IMR-90 (cell line): ENCODE results near the gene NUBP2. TPM values are rescaled to one million over a fixed set of nuclear protein-coding genes. Genes with fewer than 3 reads are reported as not detected.

ENCODE experiments used
- ATAC-seq: fragments of 200-7000 bp; cut with Tn5 transposase; 2 replicates; pipeline ENCODE4 v1.9.1; 2020; ENCODE audit warnings: low read depth, mild to moderate bottlenecking, moderate library complexity
- BruUV-seq: library from RNA; stranded (reverse); fragments of 400-500 nt; replicated peaks from 2 replicates; lab custom pipeline; 2021; lab: Mats Ljungman, UMichigan
- CTCF ChIA-PET: fragments of 300-600 bp; formaldehyde crosslinking; extraction: SDS; loops from one replicate; lab custom pipeline; 2021; ENCODE audit warnings: antibody characterized with exemption; lab: Yijun Ruan, JAX
- POLR2A ChIA-PET: fragments of 300-600 bp; sonication (Branson Sonifier 250); formaldehyde crosslinking; loops from one replicate; lab custom pipeline; 2022; ENCODE audit warnings: antibody characterized with exemption; ENCODE audit not compliant: unreplicated experiment; lab: Charles Lee
- DNase-seq: peaks from one replicate; pipeline ENCODE4 v3.0.0; 2013
- H2AFZ ChIP-seq: replicated peaks from 2 replicates; pipeline ENCODE3; 2013; ENCODE audit warnings: low read length, mild to moderate bottlenecking; ENCODE audit not compliant: poor library complexity
- H2AK5ac ChIP-seq: 2 replicates; pipeline ENCODE4 v1.6.1; 2013; ENCODE audit warnings: low read depth, low read length, inconsistent platforms
- H2AK9ac ChIP-seq: replicated peaks from 2 replicates; pipeline ENCODE3; 2013; ENCODE audit warnings: mild to moderate bottlenecking, low read depth, low read length, moderate library complexity; ENCODE audit not compliant: poor library complexity
- H2BK120ac ChIP-seq: 2 replicates; pipeline ENCODE4 v1.6.1; 2013; ENCODE audit warnings: low read depth, low read length, inconsistent platforms
- H2BK15ac ChIP-seq: 3 replicates; pipeline ENCODE4 v1.6.1; 2013; ENCODE audit warnings: low read depth, low read length, inconsistent platforms
- H2BK20ac ChIP-seq: 2 replicates; pipeline ENCODE4 v1.6.1; 2013; ENCODE audit warnings: low read depth, mild to moderate bottlenecking, inconsistent platforms, low read length, moderate library complexity
- H2BK5ac ChIP-seq: 2 replicates; pipeline ENCODE4 v1.6.1; 2013; ENCODE audit warnings: mild to moderate bottlenecking, low read depth, low read length, inconsistent platforms; ENCODE audit not compliant: poor library complexity, severe bottlenecking
- H3K14ac ChIP-seq: replicated peaks from 2 replicates; pipeline ENCODE4 v1.6.1; 2013; ENCODE audit warnings: low read depth, low read length, inconsistent platforms
- H3K18ac ChIP-seq: 2 replicates; pipeline ENCODE4 v1.6.1; 2013; ENCODE audit warnings: low read depth, low read length, control low read depth
- H3K23ac ChIP-seq: 2 replicates; pipeline ENCODE4 v1.6.1; 2013; ENCODE audit warnings: low read depth, low read length, inconsistent platforms
- H3K27ac ChIP-seq: 2 replicates; pipeline ENCODE4 v1.5.1; 2013; ENCODE audit warnings: mild to moderate bottlenecking, control low read depth, low read length; ENCODE audit not compliant: insufficient read depth
- H3K27me3 ChIP-seq: 2 replicates; pipeline ENCODE4 v1.6.1; 2013; ENCODE audit warnings: low read length; ENCODE audit not compliant: control insufficient read depth, insufficient read depth
- H3K36me3 ChIP-seq: 2 replicates; pipeline ENCODE4 v1.6.1; 2013; ENCODE audit warnings: low read length, mixed read lengths; ENCODE audit not compliant: control insufficient read depth, insufficient read depth
- H3K4ac ChIP-seq: 2 replicates; pipeline ENCODE4 v1.6.1; 2013; ENCODE audit warnings: low read depth, low read length, inconsistent platforms
- H3K4me1 ChIP-seq: 2 replicates; pipeline ENCODE4 v1.6.1; 2013; ENCODE audit warnings: low read length, mixed read lengths; ENCODE audit not compliant: control insufficient read depth, insufficient read depth
- H3K4me2 ChIP-seq: 2 replicates; pipeline ENCODE4 v1.6.1; 2013; ENCODE audit warnings: low read depth, mild to moderate bottlenecking, control low read depth, low read length, moderate library complexity
- H3K4me3 ChIP-seq: 2 replicates; pipeline ENCODE4 v1.5.1; 2013; ENCODE audit warnings: low read depth, mild to moderate bottlenecking, control low read depth, low read length, moderate library complexity; ENCODE audit not compliant: insufficient read depth
- H3K56ac ChIP-seq: 2 replicates; pipeline ENCODE4 v1.6.1; 2013; ENCODE audit warnings: low read length, inconsistent platforms; ENCODE audit not compliant: insufficient read depth; ENCODE audit errors: extremely low read depth
- H3K79me1 ChIP-seq, 2 experiments: 2 replicates each; pipeline ENCODE4 v1.6.1; 2013; ENCODE audit warnings: low read length in 2 of 2, inconsistent platforms in 1 of 2, low read depth in 1 of 2
- H3K9ac ChIP-seq: 2 replicates; pipeline ENCODE4 v1.6.1; 2013; ENCODE audit warnings: low read depth, low read length, control low read depth
- H3K9me1 ChIP-seq: 2 replicates; pipeline ENCODE4 v1.6.1; 2013; ENCODE audit warnings: low read length, inconsistent platforms; ENCODE audit not compliant: insufficient read depth
- H3K9me3 ChIP-seq: 2 replicates; pipeline ENCODE4 v1.6.1; 2013; ENCODE audit warnings: low read length; ENCODE audit not compliant: control insufficient read depth, insufficient read depth
- H4K20me1 ChIP-seq: 2 replicates; pipeline ENCODE4 v1.6.1; 2013; ENCODE audit warnings: low read length, inconsistent platforms; ENCODE audit not compliant: insufficient read depth
- H4K5ac ChIP-seq: 2 replicates; pipeline ENCODE4 v1.6.1; 2013; ENCODE audit warnings: mild to moderate bottlenecking, low read depth, low read length, control low read depth
- H4K8ac ChIP-seq, 2 experiments: 2 replicates each; pipeline ENCODE4 v1.6.1; 2013; ENCODE audit warnings: low read depth in 2 of 2, low read length in 2 of 2, control low read depth in 1 of 2, inconsistent platforms in 1 of 2
- H4K91ac ChIP-seq: 2 replicates; pipeline ENCODE4 v1.6.1; 2013; ENCODE audit warnings: low read depth, low read length, inconsistent platforms; ENCODE audit not compliant: insufficient read depth
- CEBPB ChIP-seq: IDR thresholded peaks from 2 replicates; pipeline ENCODE4 v1.6.1; 2012; ENCODE audit warnings: low read depth, low read length, improper control_type of control experiment
- FOS ChIP-seq: fragments of 150-350 bp; IDR thresholded peaks from 2 replicates; pipeline ENCODE4 v1.6.1; 2016; ENCODE audit warnings: low read depth, low read length
- WGBS, 2 experiments: methylation state at CpG; one replicate each; pipeline versions ENCODE4 v1.1.5 to v1.1.7; 2013; ENCODE audit warnings: missing lambda C conversion rate in 2 of 2; ENCODE audit not compliant: insufficient read length in 1 of 2; ENCODE audit errors: extremely low coverage in 2 of 2; 5-methylcytosine and 5-hydroxymethylcytosine counted together
- dilution Hi-C: fragments of 300-500 bp; cut with HindIII; formaldehyde crosslinking; loops from one replicate; pipeline ENCODE4 v1.14.3; 2018; ENCODE audit warnings: low sequenced_read_pairs; ENCODE audit not compliant: unreplicated experiment
- in situ Hi-C: fragments of 300-500 bp; cut with MboI; formaldehyde crosslinking; loops from 3 replicates; pipeline ENCODE4 v1.14.3; 2019; ENCODE audit warnings: low sequenced_read_pairs, inconsistent platforms, mixed read lengths
- intact Hi-C: fragments of 100-400 bp; cut with micrococcal nuclease; formaldehyde crosslinking; loops from 2 replicates; pipeline ENCODE4 v1.10.0; 2022
- polyA plus RNA-seq, 3 experiments: library from polyadenylated mRNA; depleted of rRNA; stranded (reverse); fragments of >200 nt; gene quantifications; 2 replicates each; pipeline ENCODE4 v1.2.3, GENCODE V29; 2012; ENCODE audit warnings: low replicate concordance in 1 of 3
- total RNA-seq: library from RNA; depleted of rRNA; stranded (reverse); fragments of >200 nt; gene quantifications from 2 replicates; pipeline ENCODE4 v1.2.3, GENCODE V29; 2012
- TF ChIP-seq, protein P1 (sequence below): conservative IDR thresholded peaks from 2 replicates; pipeline ENCODE4 v1.5.1; 2012; ENCODE audit warnings: mild to moderate bottlenecking, low read depth, low read length, improper control_type of control experiment

Gene NUBP2
- total and polyA plus RNA-seq, 2 of the 4 experiments (the other 2 are of a cell fraction), result 62.6 to 131 TPM

GRCh38 chr16:1781758-1782407, 877 bp upstream of the NUBP2 start:
- peaks cover 17 to 66% of the 10 kb centered on the region in 2 experiments for H3K79me1 ChIP-seq
- peak overlapping the region; percentile 79 for H3K4me3 ChIP-seq
- H4K20me1 ChIP-seq, result peaks cover 40% of the 10 kb centered on the region
- H3K18ac ChIP-seq, result no peak overlapping the region
- H4K91ac ChIP-seq, result no peak overlapping the region
- DNase-seq, result peak; percentile 6
- H4K5ac ChIP-seq, result no peak overlapping the region
- POLR2A ChIA-PET, result no interaction called here
- H3K9ac ChIP-seq, result peak overlapping the region; percentile 66
- H3K23ac ChIP-seq, result no peak overlapping the region
- peaks cover 32% of the 10 kb centered on the region for H3K36me3 ChIP-seq
- H2BK20ac ChIP-seq, result no peak overlapping the region
- peak overlapping the region; percentile 88 for H2AK9ac ChIP-seq
- H3K14ac ChIP-seq, result no peak overlapping the region
- CTCF ChIA-PET, result interaction anchor here (1.2 kb wide), 1 partner anchor 141 kb away, joined by 3 read pairs; no protein-coding TSS in a partner anchor
- TF ChIP-seq, protein P1, sequence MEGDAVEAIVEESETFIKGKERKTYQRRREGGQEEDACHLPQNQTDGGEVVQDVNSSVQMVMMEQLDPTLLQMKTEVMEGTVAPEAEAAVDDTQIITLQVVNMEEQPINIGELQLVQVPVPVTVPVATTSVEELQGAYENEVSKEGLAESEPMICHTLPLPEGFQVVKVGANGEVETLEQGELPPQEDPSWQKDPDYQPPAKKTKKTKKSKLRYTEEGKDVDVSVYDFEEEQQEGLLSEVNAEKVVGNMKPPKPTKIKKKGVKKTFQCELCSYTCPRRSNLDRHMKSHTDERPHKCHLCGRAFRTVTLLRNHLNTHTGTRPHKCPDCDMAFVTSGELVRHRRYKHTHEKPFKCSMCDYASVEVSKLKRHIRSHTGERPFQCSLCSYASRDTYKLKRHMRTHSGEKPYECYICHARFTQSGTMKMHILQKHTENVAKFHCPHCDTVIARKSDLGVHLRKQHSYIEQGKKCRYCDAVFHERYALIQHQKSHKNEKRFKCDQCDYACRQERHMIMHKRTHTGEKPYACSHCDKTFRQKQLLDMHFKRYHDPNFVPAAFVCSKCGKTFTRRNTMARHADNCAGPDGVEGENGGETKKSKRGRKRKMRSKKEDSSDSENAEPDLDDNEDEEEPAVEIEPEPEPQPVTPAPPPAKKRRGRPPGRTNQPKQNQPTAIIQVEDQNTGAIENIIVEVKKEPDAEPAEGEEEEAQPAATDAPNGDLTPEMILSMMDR, result 0 out of 2 replicates have a peak, but pooled peaks have one; percentile 5
- TF ChIP-seq FOS (no peak), CEBPB (no peak)
- dilution Hi-C loops, result no loop called here
- peak; percentile 21 for ATAC-seq
- H2BK120ac ChIP-seq, result no peak overlapping the region
- H2AFZ ChIP-seq, result peak overlapping the region; percentile 88
- H3K4me1 ChIP-seq, result peaks cover 3% of the 10 kb centered on the region; the same call in 1 of the 2 replicates
- peak overlapping the region; percentile 75 for H3K4me2 ChIP-seq
- H3K27ac ChIP-seq, result peak overlapping the region; percentile 12; the same call in 1 of the 2 replicates
- no peaks in the 10 kb centered on the region for H3K27me3 ChIP-seq
- BruUV-seq, result no TSS peak
- H3K56ac ChIP-seq, result no peak overlapping the region
- no peak overlapping the region for H2AK5ac ChIP-seq
- H2BK5ac ChIP-seq, result no peak overlapping the region
- in situ Hi-C loops, result no loop called here
- WGBS, 2 experiments, result 1% methylated on average over 27 of the region's 70 CpGs; no CpG with 5 or more reads in 1 of the 2 experiments
- peaks cover 7% of the 10 kb centered on the region; the same call in 1 of the 2 replicates for H3K9me1 ChIP-seq
- no peak overlapping the region for H2BK15ac ChIP-seq
- H4K8ac ChIP-seq, result no peak overlapping the region
- H3K4ac ChIP-seq, result peak overlapping the region; percentile 0; the same call in 1 of the 2 replicates
- no peaks in the 10 kb centered on the region for H3K9me3 ChIP-seq
- intact Hi-C loops, result loop anchor here (5.0 kb wide), 1 partner anchor 45 kb away; the partner anchor contains the start of genes FAHD1 and HAGH
